Inflammatory macrophage treated with lipopolysaccharide for 1 hour (primary cell): ENCODE measurements around the gene HAS3.

ENCODE experiments used
- DNase-seq, 2 donors: peaks; one replicate each; pipeline ENCODE4 v3.0.0-alpha.2; 2020 to 2022

The HAS3 gene

DNA sequence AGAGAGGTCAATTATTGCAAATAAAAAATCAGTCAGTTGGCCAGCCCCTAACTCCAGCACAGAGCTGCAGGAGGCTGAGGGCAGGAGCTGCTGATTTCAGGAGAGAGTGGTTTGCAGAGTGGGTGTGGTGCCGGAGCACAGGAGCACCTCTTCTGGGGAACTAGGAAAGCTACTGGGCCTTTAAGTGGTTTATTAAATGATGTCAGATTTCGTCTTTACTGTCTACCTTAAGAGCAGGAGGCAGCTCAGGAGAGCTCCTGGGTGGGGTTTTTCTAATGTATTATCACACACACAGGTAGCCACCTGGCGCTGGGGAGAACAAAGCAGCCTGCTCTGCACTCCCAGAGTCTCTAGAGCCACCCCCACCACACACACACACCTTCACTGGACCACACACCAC, 11.5 kb upstream of the HAS3 start:
- no peak for DNase-seq

GRCh38 chr16:69094501-69094900, 11.0 kb upstream of the HAS3 start:
- DNase-seq, result peak; percentile 50 to 69

DNA sequence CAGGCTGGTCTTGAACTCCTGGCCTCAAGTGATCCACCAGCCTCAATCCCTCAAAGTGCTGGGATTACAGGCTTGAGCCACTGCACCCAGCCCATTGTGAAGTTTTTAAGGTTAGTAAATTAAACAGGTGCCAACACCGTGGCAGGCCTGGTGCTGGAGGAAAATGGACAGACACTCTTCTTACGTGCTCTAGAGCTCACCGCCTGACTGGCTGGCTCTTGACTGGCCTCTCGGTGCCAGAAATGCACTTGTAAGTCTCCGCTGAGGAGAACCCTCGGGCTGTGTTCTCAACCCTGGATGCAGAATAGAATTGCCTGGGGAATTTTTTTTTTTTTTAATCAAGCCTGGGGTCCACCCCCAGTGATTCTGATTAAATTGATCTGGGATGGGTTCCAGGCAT, 10.3 kb upstream of the HAS3 start:
- DNase-seq, result no peak

- no peak for DNase-seq
These were observed 5.3 kb upstream of the HAS3 start for GRCh38 chr16:69100071-69100691.

DNA sequence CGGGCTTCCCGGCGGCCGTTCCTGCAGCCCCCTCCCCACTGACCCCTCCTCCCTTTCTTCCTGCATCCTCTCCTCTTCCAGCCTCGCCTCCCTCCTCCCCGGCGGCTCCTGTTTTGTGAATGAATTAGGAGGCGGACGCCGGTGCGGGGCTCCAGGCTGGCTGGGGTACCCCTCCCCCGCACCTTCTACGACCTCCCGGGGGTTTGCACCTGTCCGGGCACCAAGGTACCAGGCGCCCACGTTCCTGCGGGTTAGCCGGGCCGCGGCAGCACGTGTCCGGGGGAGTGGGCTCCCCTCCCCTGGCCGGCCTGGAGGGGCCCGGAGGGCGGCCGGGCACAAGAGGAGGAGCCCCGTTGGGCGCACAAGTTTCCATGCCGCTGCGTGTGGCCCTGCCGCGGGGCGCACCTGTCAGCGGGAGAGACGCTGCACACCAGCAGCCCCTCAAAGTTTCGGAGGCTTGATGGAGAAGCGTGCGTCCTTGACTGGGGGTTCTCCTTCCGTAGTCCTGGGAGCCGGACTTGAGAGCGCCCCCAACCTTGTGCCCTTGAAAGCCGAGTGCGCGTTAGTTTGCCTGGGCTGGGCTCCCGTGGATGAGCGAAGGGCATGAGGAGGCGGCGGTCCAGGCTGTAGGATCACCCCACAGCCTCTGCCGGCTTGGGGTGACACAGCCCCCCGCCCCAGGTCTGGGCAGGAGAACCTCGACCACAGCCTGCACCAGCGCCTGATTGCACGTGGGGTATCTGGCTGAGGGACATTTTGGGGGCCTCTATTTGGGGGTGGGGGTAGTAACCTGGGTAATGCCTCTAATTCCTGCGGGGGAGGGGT, 1.2 kb downstream of the HAS3 start:
- no peak for DNase-seq

DNA sequence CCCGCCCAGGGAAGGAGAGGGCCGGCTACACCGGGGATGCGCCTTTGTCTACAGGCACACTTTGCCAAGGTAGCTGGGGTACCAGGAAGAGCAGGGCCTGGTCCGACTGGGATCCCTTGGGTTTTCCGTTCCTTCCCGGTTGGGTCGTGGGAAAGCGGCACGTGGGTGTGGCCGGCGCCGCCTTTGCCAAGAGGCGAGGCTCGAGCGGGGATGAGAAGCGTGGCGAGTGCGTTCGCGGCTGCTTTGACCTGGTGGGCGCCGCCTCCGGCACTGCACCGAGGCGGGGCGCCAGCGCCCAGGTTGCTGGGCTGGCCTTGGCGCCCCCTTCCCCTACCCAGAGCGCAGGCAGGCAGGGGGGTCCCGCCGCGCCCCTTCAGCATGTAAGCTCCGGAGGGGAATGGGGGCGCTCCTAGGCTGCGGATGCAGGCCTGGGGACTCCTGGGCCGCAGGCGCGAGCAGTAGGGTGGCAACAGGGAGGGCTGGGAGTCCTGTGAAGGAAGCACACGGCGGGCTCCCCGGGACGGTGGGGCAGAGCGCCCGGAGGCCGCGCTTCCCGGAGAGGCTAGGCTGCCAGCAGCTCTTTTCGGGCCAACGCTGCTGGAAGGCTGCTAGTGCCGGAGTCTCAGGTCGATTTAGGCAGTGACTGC, 2.0 kb downstream of the HAS3 start:
- DNase-seq, result no peak

DNA sequence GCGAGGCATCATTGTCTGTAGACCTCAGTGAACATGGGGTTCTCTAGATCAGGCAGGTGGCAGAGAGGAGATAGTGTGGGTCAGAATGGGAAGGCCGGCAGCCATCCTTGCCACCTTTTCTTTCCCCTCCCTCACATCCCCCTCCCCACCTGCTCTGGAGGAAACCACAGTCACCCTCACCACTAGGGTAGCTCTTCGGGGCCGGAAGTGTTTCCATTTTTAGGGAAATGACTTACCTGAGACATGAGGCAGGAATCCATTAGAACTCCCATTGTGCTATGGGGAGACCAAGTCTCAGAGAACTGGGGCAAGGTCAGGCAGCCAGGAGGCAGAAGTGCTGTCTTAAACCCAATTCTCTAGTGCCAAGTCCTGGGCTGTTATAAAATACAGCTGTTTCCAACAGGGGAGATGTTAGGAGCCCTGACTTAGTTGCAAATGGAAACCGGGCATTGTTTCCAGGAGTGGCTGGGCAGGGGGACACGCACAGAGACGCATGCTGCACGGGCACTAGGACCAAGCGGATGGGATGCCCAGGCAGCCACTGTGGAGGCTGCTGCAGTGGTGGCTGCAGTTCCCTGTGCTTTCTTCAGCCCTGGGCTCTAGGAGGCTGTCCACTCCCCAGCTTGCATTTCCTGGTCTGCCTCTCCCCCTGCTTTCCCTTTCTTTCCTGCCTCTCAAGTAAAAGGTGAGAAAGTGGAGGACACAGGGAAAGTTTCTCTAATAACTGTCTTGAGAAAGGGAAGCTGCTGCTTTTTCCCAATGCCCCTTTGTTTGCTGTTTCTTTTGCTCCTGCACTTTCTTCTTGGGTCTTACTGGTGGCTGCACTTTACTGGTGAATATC, 2.8 kb downstream of the HAS3 start:
- DNase-seq, result no peak

DNA sequence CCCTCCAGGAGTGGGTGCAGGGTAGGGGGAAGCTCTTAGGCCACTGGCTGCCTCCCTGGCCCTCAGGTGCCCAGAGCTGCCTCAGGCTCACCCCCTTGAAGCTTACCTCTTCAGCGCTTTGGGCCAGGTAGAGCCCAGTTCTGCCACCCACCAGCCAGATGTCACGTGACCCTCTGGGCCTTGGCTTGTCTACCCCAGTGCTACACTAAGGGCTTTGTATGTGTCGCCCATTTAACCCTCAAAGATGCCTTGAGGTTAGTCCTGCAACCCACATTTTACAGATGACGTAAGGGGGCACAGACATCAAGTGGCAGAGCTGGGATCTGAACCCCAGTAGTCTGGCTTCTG, 3.4 kb downstream of the HAS3 start:
- DNase-seq, result no peak

GRCh38 chr16:69109486-69110270, 4.2 kb downstream of the HAS3 start:
- no peak for DNase-seq

DNA sequence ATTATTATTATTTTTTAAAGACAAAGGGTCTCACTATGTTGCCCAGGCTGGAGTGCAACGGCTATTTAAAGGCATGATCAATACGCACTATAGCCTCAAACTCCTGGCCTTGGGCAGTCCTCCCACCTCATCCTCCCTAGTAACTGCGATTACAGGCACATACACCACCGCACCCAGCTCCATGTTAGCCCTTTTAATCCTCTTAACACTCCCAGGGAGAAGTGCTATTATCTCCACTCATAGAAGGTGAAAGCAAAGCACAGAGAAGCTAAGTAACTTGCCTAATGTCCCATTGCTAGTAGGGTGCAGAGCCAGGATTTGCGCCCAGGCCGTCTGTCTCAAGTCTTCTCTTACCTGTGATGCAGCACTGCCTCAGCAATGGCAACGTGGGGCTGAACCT, 5.0 kb downstream of the HAS3 start:
- no peak for DNase-seq

GRCh38 chr16:69111216-69111875, 5.9 kb downstream of the HAS3 start:
- no peak for DNase-seq

- no peak for DNase-seq
These were observed 6.4 kb downstream of the HAS3 start for GRCh38 chr16:69111876-69112230.

GRCh38 chr16:69112285-69113129, 7.1 kb downstream of the HAS3 start:
- DNase-seq, result peak in 1 of 2 donors; percentile 68

DNA sequence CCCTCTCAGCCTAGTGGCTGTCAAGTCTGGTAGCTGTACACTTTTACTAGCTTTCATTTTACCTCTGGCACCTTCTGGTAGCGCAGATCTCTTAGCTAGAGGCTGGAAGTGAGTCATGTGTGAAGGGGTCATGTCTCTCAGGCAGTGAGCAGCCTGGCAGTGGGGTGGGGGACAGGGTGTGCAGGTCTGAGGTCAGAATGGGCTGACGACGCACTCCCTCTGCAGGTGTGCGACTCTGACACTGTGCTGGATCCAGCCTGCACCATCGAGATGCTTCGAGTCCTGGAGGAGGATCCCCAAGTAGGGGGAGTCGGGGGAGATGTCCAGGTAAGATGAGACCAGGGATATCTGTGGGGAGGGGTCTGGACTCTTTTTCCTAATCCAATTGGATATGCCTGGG, 7.8 kb downstream of the HAS3 start:
- no peak for DNase-seq

- DNase-seq, result no peak
These were observed 9.0 kb downstream of the HAS3 start for GRCh38 chr16:69114346-69114975.

DNA sequence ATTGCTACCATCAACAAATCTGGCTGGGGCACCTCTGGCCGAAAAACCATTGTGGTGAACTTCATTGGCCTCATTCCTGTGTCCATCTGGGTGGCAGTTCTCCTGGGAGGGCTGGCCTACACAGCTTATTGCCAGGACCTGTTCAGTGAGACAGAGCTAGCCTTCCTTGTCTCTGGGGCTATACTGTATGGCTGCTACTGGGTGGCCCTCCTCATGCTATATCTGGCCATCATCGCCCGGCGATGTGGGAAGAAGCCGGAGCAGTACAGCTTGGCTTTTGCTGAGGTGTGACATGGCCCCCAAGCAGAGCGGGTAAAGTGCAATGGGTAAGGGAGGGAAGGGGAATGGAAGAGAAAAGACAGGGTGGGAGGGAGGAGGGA, 9.5 kb downstream of the HAS3 start:
- no peak for DNase-seq

DNA sequence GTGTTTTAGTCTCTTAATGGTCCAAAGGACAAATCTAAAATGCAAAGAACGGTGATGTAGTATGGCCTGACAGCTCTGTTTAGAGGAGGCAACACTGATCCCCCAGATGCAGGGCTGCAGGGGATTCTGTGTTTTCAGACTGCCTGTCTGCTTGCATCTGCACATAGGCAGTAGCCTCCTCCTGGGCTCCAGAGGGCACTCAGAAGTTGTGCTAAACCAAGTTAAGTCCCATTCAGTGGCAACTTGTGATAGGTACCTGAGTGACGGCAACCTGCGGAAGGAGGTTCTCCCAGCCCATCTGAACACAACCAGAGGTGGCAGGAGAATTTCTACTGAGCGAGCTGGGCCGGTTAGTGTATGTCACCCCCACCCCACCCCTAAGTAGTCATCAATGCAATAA, 9.9 kb downstream of the HAS3 start:
- DNase-seq, result no peak

GRCh38 chr16:69115837-69116236, 10.4 kb downstream of the HAS3 start:
- no peak for DNase-seq

- no peak for DNase-seq
These were observed 10.9 kb downstream of the HAS3 start for GRCh38 chr16:69116256-69116875.

DNA sequence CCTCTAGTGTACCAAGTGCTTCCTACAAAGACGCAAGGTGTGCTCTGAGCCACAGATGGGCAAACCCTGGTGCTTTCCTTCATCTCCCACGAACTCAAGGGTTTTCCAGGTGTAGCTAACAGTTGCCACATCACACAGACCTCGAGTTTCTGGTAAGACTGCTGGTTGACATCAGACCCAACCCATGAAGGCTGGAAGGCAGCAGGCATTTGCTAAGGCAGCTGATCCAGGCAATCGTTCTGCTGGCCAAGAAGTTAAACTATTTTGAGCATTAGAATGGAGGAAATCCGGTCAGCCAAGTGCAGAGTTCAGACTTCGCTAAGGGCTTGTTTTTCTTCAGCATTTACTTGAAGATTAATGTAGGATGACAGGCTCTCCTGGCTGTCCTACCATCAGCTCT, 11.5 kb downstream of the HAS3 start:
- DNase-seq, result no peak
